GM12891 (cell line): ENCODE data around the gene REX1BD.

Source experiments
- POLR2A ChIP-seq: IDR thresholded peaks from 2 replicates; pipeline ENCODE4 v1.6.1; 2011; ENCODE audit warnings: low read depth, low read length, control low read depth
- POLR2AphosphoS5 ChIP-seq: IDR thresholded peaks from 2 replicates; pipeline ENCODE4 v1.6.1; 2011; ENCODE audit warnings: low read depth, low read length, control low read depth
- SPI1 ChIP-seq: IDR thresholded peaks from 2 replicates; pipeline ENCODE4 v1.6.1; 2011; ENCODE audit warnings: low read depth, low read length, control low read depth

DNA sequence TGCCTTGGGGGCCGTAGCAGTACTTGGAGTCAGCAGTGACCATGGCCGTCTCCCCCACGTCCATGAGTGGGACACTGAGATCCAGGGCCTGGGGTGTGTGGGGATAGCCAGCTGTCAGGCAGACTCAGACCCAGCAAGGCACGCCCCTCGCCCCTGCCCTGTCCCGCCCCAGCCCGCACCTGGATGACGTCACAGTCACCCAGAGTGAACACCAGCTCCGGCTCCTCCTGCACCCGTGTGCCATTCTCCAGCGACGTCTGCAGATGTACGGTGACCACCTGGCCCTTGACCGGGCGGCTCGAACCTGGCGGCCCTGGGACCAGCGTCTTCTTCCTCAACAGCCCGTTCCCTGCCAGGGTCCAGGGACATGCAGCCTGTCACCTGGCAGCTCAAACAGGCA, 49.2 kb upstream of the REX1BD start:
- no peak for TF ChIP-seq POLR2A
- TF ChIP-seq POLR2AphosphoS5: no peak
- TF ChIP-seq SPI1: no peak
